Measurements from ENCODE around the gene ADISSP.

DNA sequence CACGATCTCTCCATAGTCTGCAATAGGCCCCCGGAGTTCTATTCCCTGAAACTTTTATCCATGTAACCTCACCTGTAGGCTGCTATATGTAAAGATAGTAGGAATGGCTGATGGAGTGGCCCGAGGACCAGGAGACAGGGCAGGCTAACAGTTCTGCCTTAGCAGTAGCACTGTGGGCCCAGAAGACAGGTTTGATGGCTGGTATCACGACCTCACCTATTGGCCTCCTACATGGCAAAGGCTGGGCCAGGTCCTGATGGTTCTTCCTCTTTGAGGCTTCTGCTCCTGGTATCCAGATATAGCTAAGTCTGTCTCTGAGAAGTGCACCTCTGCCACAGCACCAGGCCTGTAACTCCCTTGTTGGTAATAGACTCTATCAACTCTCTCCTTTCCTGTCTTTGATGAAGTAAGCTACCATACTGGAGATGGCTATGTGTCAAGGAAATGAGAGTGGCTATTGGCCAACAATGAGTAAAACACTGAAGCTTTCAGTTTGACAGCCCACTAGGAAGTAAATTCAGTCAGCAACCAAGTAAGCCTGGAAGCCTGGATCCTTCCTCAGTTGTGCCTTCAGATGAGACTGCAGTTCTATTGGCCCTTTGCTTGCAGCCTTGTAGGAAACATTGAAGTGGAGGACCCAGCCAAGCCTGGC lies 8.0 kb upstream of the ADISSP start:
- TF ChIP-seq, protein P1, sequence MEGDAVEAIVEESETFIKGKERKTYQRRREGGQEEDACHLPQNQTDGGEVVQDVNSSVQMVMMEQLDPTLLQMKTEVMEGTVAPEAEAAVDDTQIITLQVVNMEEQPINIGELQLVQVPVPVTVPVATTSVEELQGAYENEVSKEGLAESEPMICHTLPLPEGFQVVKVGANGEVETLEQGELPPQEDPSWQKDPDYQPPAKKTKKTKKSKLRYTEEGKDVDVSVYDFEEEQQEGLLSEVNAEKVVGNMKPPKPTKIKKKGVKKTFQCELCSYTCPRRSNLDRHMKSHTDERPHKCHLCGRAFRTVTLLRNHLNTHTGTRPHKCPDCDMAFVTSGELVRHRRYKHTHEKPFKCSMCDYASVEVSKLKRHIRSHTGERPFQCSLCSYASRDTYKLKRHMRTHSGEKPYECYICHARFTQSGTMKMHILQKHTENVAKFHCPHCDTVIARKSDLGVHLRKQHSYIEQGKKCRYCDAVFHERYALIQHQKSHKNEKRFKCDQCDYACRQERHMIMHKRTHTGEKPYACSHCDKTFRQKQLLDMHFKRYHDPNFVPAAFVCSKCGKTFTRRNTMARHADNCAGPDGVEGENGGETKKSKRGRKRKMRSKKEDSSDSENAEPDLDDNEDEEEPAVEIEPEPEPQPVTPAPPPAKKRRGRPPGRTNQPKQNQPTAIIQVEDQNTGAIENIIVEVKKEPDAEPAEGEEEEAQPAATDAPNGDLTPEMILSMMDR (IDR thresholded peaks at IDR 0.05 in 4 of 5, conservative IDR thresholded peaks at IDR 0.05 in 1 of 5) = no peak
- TF ChIP-seq POLR2A (IDR thresholded peaks at IDR 0.05) = no peak
